ENCODE data around the gene C12orf76. TPM values are rescaled to one million over a fixed set of nuclear protein-coding genes. Genes with fewer than 3 reads are reported as not detected.

The C12orf76 gene
- total RNA-seq, 1 experiment from 2014 or later, result 18.3 TPM

DNA sequence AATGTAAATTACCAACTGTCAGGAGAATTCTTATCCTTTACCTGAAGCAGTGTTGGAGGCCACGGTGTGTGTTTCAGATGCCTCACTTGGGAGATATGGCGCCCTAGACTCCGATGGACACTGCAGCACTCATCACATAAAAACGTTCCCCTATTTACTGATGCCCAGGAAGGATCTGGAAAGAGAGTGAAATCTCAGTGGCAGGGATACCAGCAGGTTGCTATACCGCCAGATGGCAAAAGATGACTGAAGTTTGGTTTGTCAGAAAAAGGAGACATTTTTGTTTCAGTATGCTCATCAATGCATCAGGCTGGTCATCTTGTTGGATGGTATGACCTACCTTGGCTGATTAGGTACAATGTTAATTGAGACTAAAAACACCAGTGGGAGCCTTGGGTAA, 56.7 kb downstream of the C12orf76 start:
- no peaks in the 10 kb centered on the region for H3K9me3 Mint-ChIP-seq
- no peak overlapping the region for H3K27ac Mint-ChIP-seq
- no peak overlapping the region for H3K4me3 Mint-ChIP-seq
- peaks cover 31% of the 10 kb centered on the region for H3K4me1 Mint-ChIP-seq
- POLR2A ChIA-PET, result no interaction called here
- CTCF ChIA-PET, result no interaction called here
- DNase-seq (ENCODE audit: low spot score) (no peak), ATAC-seq (no peak)
- peaks cover 17% of the 10 kb centered on the region for H3K36me3 Mint-ChIP-seq
- H3K27me3 Mint-ChIP-seq (ENCODE audit: low read depth), result no peaks in the 10 kb centered on the region
- TF ChIP-seq MYBL2 (CRISPR knock-in tag; IDR thresholded peaks at IDR 0.05) (no peak), JAZF1 (CRISPR knock-in tag; IDR thresholded peaks at IDR 0.05) (no peak), ATF1 (CRISPR knock-in tag; IDR thresholded peaks at IDR 0.05) (no peak), GABPB1 (CRISPR knock-in tag; IDR thresholded peaks at IDR 0.05) (no peak), ZNF263 (CRISPR knock-in tag; IDR thresholded peaks at IDR 0.05; ENCODE audit: low read depth) (no peak), NFATC4 (CRISPR knock-in tag; IDR thresholded peaks at IDR 0.05) (no peak), TEAD4 (CRISPR knock-in tag; IDR thresholded peaks at IDR 0.05) (no peak), GRHL2 (CRISPR knock-in tag; IDR thresholded peaks at IDR 0.05; ENCODE audit: insufficient replicate concordance, severe bottlenecking) (no peak), ZNF423 (CRISPR knock-in tag; IDR thresholded peaks at IDR 0.05) (no peak), ZNF121 (CRISPR knock-in tag; IDR thresholded peaks at IDR 0.05) (no peak)
- TF ChIP-seq, protein P1, sequence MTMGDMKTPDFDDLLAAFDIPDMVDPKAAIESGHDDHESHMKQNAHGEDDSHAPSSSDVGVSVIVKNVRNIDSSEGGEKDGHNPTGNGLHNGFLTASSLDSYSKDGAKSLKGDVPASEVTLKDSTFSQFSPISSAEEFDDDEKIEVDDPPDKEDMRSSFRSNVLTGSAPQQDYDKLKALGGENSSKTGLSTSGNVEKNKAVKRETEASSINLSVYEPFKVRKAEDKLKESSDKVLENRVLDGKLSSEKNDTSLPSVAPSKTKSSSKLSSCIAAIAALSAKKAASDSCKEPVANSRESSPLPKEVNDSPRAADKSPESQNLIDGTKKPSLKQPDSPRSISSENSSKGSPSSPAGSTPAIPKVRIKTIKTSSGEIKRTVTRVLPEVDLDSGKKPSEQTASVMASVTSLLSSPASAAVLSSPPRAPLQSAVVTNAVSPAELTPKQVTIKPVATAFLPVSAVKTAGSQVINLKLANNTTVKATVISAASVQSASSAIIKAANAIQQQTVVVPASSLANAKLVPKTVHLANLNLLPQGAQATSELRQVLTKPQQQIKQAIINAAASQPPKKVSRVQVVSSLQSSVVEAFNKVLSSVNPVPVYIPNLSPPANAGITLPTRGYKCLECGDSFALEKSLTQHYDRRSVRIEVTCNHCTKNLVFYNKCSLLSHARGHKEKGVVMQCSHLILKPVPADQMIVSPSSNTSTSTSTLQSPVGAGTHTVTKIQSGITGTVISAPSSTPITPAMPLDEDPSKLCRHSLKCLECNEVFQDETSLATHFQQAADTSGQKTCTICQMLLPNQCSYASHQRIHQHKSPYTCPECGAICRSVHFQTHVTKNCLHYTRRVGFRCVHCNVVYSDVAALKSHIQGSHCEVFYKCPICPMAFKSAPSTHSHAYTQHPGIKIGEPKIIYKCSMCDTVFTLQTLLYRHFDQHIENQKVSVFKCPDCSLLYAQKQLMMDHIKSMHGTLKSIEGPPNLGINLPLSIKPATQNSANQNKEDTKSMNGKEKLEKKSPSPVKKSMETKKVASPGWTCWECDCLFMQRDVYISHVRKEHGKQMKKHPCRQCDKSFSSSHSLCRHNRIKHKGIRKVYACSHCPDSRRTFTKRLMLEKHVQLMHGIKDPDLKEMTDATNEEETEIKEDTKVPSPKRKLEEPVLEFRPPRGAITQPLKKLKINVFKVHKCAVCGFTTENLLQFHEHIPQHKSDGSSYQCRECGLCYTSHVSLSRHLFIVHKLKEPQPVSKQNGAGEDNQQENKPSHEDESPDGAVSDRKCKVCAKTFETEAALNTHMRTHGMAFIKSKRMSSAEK (CRISPR knock-in tag; IDR thresholded peaks at IDR 0.05; ENCODE audit: borderline replicate concordance), result no peak
- TF ChIP-seq, protein P2, sequence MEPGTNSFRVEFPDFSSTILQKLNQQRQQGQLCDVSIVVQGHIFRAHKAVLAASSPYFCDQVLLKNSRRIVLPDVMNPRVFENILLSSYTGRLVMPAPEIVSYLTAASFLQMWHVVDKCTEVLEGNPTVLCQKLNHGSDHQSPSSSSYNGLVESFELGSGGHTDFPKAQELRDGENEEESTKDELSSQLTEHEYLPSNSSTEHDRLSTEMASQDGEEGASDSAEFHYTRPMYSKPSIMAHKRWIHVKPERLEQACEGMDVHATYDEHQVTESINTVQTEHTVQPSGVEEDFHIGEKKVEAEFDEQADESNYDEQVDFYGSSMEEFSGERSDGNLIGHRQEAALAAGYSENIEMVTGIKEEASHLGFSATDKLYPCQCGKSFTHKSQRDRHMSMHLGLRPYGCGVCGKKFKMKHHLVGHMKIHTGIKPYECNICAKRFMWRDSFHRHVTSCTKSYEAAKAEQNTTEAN (CRISPR knock-in tag; IDR thresholded peaks at IDR 0.05), result no peak
- TF ChIP-seq, protein P3, sequence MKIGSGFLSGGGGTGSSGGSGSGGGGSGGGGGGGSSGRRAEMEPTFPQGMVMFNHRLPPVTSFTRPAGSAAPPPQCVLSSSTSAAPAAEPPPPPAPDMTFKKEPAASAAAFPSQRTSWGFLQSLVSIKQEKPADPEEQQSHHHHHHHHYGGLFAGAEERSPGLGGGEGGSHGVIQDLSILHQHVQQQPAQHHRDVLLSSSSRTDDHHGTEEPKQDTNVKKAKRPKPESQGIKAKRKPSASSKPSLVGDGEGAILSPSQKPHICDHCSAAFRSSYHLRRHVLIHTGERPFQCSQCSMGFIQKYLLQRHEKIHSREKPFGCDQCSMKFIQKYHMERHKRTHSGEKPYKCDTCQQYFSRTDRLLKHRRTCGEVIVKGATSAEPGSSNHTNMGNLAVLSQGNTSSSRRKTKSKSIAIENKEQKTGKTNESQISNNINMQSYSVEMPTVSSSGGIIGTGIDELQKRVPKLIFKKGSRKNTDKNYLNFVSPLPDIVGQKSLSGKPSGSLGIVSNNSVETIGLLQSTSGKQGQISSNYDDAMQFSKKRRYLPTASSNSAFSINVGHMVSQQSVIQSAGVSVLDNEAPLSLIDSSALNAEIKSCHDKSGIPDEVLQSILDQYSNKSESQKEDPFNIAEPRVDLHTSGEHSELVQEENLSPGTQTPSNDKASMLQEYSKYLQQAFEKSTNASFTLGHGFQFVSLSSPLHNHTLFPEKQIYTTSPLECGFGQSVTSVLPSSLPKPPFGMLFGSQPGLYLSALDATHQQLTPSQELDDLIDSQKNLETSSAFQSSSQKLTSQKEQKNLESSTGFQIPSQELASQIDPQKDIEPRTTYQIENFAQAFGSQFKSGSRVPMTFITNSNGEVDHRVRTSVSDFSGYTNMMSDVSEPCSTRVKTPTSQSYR (CRISPR knock-in tag; IDR thresholded peaks at IDR 0.05), result no peak

Other genes starting within 250 kb of the C12orf76 start
- gene TRPV4, start 215.1 kb downstream of the C12orf76 start, total RNA-seq (2021), result 2.9 to 5.4 TPM (median 5.1 TPM) in 3 replicates
- gene GLTP, start 168.0 kb downstream of the C12orf76 start, total RNA-seq (2021), result 21.6 to 25.8 TPM (median 22.8 TPM) in 3 replicates
- gene TCHP, start 148.2 kb downstream of the C12orf76 start, total RNA-seq (2021), result 7.9 to 10.1 TPM (median 10.0 TPM) in 3 replicates
- gene GIT2, start 52.2 kb downstream of the C12orf76 start, total RNA-seq (2021), result 21.4 to 22.3 TPM (median 21.7 TPM) in 3 replicates
- 17.6 to 22.4 TPM (median 18.3 TPM) in 3 replicates for gene ANKRD13A, start 49.1 kb downstream of the C12orf76 start, total RNA-seq (2021)
- 9.3 to 10.5 TPM (median 10.4 TPM) in 3 replicates for gene IFT81, start 75.8 kb upstream of the C12orf76 start, total RNA-seq (2021)
- gene ATP2A2, start 232.7 kb upstream of the C12orf76 start, total RNA-seq (2021), result 216 to 239 TPM (median 216 TPM) in 3 replicates

Measured in WTC11 (cell line).